ENCODE data around the gene CHST2. TPM values are rescaled to one million over a fixed set of nuclear protein-coding genes. Genes with fewer than 3 reads are reported as not detected.

Gene CHST2
- total RNA-seq, 1 donor, result 40.2 TPM

DNA sequence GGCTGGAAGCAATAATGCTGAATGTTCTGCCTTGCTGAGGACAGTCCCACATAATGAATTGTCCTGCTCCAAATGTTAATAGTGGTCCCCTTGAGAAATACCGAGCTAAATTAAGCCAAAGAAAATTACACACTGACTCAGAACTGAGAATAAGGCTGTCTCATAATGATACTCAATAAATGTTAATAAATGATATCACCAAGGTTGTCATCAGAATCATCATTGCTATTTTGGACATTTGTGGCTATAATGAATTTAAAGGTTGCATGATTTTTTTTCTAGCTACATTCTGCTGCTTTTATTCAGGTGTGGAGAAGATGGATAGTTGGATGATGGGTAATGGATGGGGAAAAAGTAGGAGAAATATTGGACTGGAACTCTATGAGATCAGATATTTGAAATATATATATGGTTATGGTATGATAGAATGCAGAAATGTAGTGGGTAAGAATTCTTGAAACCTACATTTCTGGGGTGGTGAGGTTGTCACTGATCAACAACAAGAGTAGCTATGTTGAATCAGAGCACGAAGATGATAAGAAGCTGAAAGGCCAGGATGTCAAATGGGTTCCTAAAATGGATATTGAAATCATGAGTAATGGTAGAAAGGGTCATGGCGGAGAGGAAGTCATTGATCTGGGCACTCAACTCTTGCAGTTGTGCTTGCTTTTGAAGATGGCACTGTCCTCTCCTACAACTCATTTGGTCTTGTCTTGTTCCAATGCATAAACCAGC lies 12.8 kb downstream of the CHST2 start:
- no peak overlapping the region for H3K4me3 ChIP-seq (ENCODE audit: low read depth, low read length)
- no peak for DNase-seq (ENCODE audit: low read depth)
- TF ChIP-seq, protein P1, sequence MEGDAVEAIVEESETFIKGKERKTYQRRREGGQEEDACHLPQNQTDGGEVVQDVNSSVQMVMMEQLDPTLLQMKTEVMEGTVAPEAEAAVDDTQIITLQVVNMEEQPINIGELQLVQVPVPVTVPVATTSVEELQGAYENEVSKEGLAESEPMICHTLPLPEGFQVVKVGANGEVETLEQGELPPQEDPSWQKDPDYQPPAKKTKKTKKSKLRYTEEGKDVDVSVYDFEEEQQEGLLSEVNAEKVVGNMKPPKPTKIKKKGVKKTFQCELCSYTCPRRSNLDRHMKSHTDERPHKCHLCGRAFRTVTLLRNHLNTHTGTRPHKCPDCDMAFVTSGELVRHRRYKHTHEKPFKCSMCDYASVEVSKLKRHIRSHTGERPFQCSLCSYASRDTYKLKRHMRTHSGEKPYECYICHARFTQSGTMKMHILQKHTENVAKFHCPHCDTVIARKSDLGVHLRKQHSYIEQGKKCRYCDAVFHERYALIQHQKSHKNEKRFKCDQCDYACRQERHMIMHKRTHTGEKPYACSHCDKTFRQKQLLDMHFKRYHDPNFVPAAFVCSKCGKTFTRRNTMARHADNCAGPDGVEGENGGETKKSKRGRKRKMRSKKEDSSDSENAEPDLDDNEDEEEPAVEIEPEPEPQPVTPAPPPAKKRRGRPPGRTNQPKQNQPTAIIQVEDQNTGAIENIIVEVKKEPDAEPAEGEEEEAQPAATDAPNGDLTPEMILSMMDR (IDR thresholded peaks at IDR 0.05; ENCODE audit: insufficient read depth, low read depth, low read length), result no peak

DNA sequence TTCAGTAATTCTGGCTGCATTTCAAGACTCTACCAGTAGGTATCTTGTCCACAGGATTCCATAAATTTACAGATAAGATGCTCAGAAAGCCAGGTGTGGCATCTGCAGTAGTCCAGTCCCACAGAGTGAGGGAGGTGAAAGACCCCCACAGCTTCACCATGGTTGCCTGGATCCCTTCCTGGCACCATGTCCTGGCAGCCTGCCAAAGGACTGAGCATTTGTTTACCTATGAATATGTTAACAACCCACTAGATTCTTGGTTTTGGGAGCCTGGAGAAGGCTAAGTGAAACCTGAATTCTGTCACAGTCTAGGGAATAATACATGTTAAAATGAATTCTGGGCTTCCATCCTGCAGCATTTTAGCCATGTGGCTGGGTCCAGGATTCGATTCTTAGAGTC lies 14.9 kb downstream of the CHST2 start:
- H3K4me3 ChIP-seq (ENCODE audit: low read depth, low read length), result no peak overlapping the region
- DNase-seq (ENCODE audit: low read depth), result no peak
- TF ChIP-seq, protein P1 (IDR thresholded peaks at IDR 0.05; ENCODE audit: insufficient read depth, low read depth, low read length), result no peak

- DNase-seq (ENCODE audit: low read depth), result peak; percentile 88
- H3K4me3 ChIP-seq (ENCODE audit: low read depth, low read length), result no peak overlapping the region
- TF ChIP-seq, protein P1 (IDR thresholded peaks at IDR 0.05; ENCODE audit: insufficient read depth, low read depth, low read length), result no peak
These were observed 15.6 kb downstream of the CHST2 start for GRCh38 chr3:143135150-143135549.

- TF ChIP-seq, protein P1 (IDR thresholded peaks at IDR 0.05; ENCODE audit: insufficient read depth, low read depth, low read length), result no peak
- DNase-seq (ENCODE audit: low read depth), result no peak
- H3K4me3 ChIP-seq (ENCODE audit: low read depth, low read length), result no peak overlapping the region
These were observed 18.0 kb downstream of the CHST2 start for GRCh38 chr3:143137435-143138036.

GRCh38 chr3:143138953-143139352 lies 19.4 kb downstream of the CHST2 start:
- no peak for DNase-seq (ENCODE audit: low read depth)
- TF ChIP-seq, protein P1 (IDR thresholded peaks at IDR 0.05; ENCODE audit: insufficient read depth, low read depth, low read length), result no peak
- no peak overlapping the region for H3K4me3 ChIP-seq (ENCODE audit: low read depth, low read length)

DNA sequence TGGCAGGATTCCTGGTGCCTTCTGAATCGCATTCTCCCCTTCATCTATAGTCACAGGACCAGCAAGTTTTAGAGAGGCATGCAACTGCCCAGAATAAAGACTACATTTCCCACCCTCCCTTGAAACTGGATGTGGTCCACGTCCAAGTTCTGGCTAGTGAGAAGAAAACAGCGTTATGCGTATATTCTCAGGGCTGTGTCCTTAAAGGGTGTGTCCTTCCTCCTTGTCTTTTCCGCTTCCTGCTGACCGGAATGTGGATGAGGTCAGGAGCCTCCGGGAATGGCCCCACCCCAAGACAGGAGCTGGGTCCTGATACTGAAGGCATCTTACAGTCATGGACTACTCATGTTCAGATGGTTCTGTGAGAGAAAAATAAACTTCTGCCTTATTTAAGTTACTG lies 20.2 kb downstream of the CHST2 start:
- TF ChIP-seq, protein P1 (IDR thresholded peaks at IDR 0.05; ENCODE audit: insufficient read depth, low read depth, low read length), result no peak
- no peak for DNase-seq (ENCODE audit: low read depth)
- H3K4me3 ChIP-seq (ENCODE audit: low read depth, low read length), result no peak overlapping the region
